Stromal cell of bone marrow (primary cell): Measurements from ENCODE around the gene MAPT.

Experiments
- DNase-seq: peaks from one replicate; pipeline ENCODE4 v3.0.0-alpha.2; 2012; ENCODE audit warnings: low read depth

Gene MAPT

DNA sequence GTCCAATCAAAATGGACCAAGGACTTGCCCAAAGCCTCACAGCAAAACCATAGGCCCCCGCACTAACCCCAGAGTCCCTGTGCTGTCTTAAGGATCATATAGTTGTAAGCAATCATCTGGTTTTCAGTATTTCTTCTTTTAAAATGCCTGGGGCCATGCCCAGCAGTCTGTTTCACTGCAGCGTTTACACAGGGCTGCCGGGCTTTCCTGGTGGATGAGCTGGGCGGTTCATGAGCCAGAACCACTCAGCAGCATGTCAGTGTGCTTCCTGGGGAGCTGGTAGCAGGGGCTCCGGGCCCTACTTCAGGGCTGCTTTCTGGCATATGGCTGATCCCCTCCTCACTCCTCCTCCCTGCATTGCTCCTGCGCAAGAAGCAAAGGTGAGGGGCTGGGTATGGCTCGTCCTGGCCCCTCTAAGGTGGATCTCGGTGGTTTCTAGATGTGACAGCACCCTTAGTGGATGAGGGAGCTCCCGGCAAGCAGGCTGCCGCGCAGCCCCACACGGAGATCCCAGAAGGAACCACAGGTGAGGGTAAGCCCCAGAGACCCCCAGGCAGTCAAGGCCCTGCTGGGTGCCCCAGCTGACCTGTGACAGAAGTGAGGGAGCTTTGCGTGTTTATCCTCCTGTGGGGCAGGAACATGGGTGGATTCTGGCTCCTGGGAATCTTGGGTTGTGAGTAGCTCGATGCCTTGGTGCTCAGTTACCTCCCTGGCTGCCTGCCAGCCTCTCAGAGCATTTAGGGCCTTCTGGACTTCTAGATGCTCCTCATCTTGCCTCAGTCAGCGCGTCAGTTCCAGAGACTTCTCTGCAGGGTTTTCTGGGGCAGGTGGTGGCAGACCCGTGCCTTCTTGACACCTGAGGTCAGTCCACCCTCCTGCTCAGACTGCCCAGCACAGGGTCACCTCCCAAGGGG, 79.8 kb downstream of the MAPT start:
- no peak for DNase-seq

DNA sequence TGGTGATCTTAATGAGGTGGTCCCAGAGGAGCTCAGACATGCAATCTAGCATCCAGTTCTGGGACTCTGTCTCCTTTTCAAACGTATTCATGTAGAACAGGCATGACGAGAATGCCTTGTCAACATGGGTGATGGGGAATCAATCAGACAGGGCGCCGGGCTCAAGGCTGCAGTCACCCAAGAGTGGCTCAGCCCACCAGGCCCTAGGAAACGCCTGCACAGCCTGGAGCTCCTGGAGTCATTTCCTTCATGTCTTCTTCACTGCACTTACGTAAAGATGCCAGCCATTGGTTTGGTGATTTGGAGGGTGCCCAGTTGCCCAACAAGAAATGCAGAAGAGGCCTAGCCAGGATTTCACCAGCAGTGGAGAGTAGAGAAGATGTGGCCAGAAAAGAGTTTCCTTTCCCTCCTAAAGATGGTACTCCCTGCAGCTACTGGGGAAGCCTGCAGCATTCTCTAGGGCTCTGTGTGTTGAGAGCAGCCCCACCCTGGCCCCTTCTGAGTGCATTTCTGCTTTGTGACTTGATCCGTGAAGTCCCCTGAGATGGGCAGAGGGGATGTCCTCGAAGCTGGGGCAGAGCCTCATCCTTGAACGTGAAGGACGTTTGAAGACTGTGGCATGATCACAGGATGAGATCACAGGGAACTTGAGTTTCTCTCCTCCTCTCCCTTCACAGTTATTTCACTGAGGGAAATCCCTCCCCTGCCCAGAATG, 80.7 kb downstream of the MAPT start:
- no peak for DNase-seq

DNA sequence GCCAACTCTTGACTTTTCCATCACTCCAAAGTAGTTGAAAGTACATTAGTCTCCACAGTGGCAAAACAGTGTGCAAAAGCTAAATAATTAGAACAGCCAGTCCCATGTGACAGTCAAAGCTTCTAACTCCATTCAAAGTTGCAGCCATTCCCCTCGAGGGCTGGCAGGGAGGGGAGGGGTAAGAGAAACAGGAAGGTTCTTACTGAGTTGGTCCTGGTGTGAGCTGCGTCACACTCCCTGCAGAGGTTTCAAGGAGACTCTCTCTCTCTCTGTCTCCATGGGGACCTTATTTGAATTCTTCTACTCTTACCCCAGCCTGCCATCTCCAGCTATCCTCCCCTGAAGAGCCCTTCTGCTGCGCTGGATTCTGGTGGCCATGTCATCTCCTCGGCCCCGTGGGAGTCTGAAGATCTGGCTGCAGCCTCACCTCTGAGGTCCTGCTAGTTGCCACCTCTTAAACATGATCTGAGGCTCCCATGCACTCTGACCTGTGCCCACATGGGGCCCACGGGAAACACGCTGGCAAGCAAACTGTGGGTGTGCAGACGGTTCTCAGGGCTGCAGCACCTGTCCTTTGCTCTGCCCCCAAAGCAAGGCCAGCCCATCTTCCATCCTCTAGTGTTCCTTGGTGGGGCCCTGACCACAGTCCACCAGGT, 81.4 kb downstream of the MAPT start:
- DNase-seq: no peak

- DNase-seq: no peak
Measured at GRCh38 chr17:45976391-45976754, 82.0 kb downstream of the MAPT start.

DNA sequence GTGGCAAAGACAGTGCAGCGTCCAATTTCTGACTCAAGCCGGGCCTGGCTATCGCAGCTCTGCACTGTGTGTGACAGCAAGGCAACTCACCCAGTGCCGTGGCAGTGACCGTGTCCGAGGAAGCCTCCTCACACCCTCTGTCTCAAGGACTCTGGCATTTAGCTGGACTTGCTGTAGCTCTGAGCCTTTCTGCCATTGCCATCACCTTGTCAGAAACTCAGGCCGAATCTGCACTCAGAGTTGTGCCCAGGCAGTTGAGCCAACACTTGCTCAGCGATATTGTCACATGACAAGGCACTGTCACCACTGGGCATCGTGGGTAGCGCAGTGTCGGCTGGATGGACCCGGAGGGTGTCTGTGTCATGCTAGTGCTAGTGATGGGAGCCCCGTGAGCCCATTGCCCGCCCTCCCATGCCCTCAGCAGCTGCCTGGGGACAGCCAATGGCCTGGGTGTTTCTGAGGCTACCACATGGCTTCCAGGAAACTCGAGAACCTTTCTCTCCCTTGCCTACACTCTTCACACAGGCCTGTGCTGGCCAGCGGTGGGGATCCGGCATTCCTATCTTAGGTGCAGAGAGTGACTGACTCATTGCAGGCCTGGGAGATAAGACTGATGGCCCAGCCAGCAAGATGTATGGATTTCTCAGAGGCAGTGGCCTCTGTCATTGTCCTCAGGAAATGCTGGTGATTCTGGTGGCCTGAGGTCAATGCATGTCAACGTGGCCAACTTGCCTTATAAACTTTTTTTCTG, 82.6 kb downstream of the MAPT start:
- DNase-seq: no peak

- no peak for DNase-seq
Measured at GRCh38 chr17:45977506-45977824, 83.1 kb downstream of the MAPT start.

DNA sequence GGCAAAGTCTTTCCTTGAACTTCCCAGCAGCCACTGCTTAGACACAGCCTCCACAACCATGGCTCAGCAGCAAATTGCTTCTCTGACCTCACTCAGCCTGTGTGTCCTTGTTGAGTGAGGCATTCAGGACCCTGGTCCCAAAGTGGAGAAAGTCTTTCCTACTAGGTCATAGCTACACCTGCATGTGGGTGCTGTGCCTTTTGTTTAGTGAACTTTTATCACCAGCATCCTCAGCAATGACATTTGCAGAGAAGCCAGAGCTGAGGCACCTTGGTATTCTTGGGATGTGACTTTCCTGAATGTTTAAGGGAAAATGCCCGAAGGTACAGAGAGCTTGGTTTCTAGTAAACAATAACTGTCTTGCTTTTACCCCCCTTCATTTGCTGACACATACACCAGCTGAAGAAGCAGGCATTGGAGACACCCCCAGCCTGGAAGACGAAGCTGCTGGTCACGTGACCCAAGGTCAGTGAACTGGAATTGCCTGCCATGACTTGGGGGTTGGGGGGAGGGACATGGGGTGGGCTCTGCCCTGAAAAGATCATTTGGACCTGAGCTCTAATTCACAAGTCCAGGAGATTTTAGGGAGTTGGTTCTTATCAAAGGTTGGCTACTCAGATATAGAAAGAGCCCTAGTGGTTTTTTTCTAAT, 83.7 kb downstream of the MAPT start:
- no peak for DNase-seq

DNA sequence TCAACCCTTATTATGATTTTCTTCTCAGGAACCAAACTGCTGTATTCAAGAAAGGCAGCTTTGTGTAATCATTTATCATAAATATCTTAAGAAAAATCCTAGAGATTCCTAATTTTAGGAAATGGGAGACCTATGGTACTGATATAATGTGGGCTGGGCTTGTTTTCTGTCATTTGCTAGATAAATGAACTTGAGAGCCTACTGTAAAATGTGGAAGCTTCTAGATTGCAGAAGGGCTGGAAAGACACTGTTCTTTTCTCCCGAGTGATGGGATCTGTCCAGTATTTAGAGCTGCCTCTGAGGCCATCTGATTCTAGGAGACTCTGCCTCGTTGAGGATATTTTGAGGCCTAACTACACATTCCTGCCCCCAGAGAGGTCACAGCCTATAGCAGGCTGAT, 84.8 kb downstream of the MAPT start:
- DNase-seq: no peak

GRCh38 chr17:45980855-45981254, 86.5 kb downstream of the MAPT start:
- DNase-seq: no peak

DNA sequence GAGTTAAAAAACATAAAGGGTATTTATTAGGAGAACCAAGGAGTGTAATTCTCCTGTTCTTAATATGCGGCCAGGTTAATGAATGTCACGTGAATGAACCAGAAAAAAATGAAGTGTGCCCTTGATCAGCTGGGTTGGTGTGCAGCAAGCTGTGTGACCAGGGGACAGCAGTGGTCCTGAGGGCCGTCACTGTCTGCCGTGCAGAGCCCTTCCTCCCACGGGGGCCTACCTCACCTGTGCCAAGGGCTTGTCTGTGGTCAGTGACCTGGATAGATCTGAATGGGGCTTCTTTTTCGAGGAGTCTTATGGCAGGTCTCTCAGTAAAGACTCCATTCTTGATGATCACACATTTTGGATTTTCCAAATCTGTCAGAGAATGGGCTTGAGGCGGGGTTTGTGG, 87.0 kb downstream of the MAPT start:
- no peak for DNase-seq

- no peak for DNase-seq
Measured at GRCh38 chr17:45982791-45983613, 88.6 kb downstream of the MAPT start.

- no peak for DNase-seq
Measured at GRCh38 chr17:45983614-45984310, 89.4 kb downstream of the MAPT start.

DNA sequence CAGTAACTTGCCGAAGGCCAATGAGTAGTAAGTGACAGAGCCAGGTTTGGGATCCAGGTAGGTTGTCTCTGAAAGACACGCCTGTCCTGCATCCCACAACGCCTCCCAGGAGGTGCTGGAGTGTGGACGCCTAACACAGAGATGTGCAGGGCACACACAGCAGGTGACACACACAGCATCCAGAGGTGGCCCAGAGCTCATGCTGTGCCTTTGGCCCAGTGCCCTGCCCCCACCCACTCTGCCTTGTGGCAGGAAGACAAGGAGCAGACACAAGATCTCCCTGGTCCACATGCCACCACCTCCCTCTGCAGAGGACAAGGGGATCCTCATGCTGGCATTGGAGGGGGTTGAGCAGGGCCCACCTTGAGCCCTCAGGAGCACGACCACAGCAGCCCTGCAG, 90.0 kb downstream of the MAPT start:
- DNase-seq: no peak

DNA sequence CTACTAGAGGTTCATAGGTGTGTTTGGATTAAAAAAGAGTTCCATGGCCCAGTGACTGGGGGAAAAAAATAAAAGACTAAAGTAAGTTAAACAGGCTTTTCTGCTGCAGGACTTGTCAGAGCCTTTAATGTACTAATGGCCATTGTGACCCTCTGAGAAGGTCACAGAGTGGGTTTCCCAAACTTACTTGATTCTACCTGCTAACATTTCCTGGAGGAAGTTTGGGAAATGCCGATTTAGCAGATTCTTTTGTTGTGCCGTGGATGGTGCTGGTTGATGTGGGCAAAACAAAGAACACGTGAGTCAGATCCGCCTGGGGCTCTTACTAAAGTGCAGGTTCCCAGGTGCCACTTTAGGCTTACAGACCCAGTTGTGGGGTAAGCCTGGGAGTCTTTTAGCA, 91.1 kb downstream of the MAPT start:
- DNase-seq: no peak

GRCh38 chr17:45986056-45986455, 91.7 kb downstream of the MAPT start:
- DNase-seq: no peak

DNA sequence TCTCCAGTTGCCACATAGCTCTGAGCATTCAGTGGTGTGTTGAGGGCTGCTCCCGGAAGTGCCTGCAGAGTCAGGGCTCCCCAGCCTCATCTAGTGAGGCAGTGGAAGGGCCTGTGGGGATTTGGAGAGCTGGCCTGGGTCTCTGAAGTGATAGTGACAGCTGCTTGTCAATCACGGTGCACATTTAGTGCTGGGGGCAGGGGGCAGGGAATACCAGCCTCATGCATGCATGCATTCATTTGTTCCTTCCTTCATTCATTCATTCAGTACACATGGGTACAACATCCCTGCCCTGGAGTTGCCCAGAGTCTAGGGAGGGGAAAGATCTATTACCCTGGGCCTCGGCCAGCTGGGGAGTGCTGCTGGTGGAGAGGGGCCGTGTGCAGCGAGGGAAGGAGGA, 93.4 kb downstream of the MAPT start:
- no peak for DNase-seq

- no peak for DNase-seq
Measured at GRCh38 chr17:45989759-45990158, 95.4 kb downstream of the MAPT start.

GRCh38 chr17:45990886-45991285, 96.5 kb downstream of the MAPT start:
- DNase-seq: no peak

DNA sequence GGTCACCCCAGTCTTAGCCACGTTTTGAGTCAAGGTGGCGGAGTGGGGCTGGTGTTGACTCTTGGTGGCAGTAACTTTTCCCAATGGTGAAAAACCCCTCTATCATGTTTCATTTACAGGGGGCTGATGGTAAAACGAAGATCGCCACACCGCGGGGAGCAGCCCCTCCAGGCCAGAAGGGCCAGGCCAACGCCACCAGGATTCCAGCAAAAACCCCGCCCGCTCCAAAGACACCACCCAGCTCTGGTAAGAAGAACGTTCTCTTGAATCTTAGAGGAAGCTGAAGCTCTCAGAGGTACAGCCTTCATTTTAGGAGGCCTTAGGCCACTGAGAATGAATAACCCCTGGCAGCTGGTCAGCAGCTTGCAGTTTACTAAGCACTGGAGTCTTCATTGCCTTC, 97.0 kb downstream of the MAPT start:
- DNase-seq: no peak

DNA sequence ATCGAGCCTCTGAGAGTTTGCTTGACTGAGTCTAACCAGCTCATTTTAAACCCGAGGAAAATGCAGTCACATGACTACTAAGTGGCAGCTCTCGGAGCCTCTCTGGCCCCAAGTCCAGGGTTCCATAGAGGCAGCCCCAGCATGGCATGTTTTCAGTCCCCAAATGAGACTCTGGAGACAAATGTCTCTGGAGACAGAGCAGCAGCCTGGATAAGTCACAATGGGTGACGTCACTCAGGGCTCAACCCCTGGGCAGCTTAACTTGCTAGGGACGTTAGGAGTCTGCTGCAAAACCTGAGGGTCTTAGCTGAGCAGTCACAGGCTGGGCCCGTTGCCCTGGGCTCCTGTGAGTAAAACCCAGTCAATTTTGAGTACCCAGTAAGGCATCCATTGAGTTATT, 97.8 kb downstream of the MAPT start:
- DNase-seq: no peak
